Subcutaneous adipose tissue (tissue), 4 donors: Measurements from ENCODE around the gene CDADC1. TPM values are rescaled to one million over a fixed set of nuclear protein-coding genes. Genes with fewer than 3 reads are reported as not detected.

Source experiments
- CTCF ChIP-seq: fragments of 450-650 bp; IDR thresholded peaks from one replicate; pipeline ENCODE4 v1.5.1; 2016; ENCODE audit warnings: low read depth, mild to moderate bottlenecking, control low read depth, antibody characterized with exemption, moderate library complexity
- total RNA-seq, 4 donors: library from RNA; depleted of rRNA; stranded (reverse); fragments of >200 nt; gene quantifications; one replicate each; pipeline ENCODE4 v1.1.0, GENCODE V29; 2016

Gene CDADC1
- total RNA-seq, 4 donors from 2014 or later, result 7.0 to 11.2 (median 9.5) TPM

GRCh38 chr13:49254007-49254406 is 6.3 kb downstream of the CDADC1 start:
- TF ChIP-seq CTCF, result no peak

GRCh38 chr13:49256841-49257240 is 9.1 kb downstream of the CDADC1 start:
- no peak for TF ChIP-seq CTCF

GRCh38 chr13:49258089-49258796 is 10.5 kb downstream of the CDADC1 start:
- TF ChIP-seq CTCF, result no peak

- TF ChIP-seq CTCF, result no peak
These were observed 11.9 kb downstream of the CDADC1 start for GRCh38 chr13:49259586-49259985.

DNA sequence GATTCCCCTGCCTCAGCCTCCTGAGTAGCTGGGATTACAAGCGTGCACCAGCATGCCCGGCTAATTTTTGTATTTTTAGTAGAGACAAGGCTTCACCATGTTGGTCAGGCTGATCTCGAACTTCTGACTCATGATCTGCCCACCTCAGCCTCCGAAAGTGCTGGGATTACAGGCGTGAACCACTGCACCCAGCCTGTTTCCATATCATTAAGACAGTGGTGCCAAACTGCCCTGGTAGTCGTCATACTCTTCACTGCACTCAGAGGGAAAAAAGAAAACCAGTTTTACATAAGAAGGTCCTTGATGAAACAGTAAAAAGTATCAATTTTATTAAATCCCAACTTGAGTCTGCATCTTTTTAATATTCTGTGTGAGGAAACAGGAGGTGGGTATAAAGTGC is 14.9 kb downstream of the CDADC1 start:
- TF ChIP-seq CTCF, result no peak

DNA sequence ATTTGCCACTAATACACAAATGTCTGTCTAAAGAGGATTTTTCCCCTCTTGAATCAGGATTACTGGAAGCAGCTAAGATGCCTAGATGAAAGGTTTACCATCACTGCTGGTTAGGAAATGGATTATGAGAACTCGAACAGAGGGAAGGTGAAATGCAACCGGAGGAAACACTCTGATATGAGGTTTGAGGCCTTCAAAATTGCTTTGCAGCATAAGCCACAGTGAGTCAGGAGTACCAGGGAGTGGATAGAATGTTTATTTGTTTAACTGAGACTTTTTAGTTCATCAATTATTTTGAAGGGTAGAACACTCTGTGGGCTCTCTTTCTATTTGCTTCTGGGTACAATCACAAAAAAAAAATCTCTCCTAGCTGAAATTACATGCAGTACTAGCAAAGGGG is 18.1 kb downstream of the CDADC1 start:
- no peak for TF ChIP-seq CTCF

GRCh38 chr13:49271264-49271663 is 23.5 kb downstream of the CDADC1 start:
- no peak for TF ChIP-seq CTCF
